ENCODE data around the gene JAZF1. TPM values are rescaled to one million over a fixed set of nuclear protein-coding genes. Genes with fewer than 3 reads are reported as not detected.

Gene JAZF1
- polyA plus RNA-seq, 3 donors from 2014 or later: 17.7 to 40.2 (median 25.9) TPM

DNA sequence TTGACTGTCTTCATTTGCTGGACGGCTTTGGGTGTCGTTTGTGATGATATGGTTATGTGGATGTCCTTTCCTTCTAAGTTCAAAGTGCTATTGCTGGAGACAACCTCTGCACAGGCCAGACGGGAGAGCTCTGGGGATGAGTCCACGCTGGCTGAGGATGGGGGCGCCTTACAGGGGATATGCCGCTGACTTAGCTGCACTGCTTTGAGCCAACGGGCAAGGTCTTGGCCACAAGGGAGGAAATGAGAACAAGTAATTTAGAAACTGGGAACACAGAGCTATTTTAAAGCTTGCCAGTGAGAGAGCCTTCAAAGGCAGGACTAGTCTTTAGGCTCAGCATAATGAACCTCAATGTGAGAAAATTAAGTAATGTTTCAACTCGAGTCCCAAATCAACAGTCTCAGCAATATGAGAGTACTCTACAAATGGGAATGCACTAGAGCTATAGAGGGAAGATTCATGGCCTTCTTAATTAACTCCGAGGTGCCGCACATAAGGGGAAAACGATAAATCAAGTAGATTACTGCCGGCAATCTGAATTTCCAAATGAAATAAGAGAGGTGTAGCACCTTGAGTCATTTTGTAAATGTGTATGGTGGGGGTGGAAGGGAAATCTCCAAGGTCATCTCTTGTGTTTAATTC lies 209.3 kb downstream of the JAZF1 start:
- DNase-seq: no peak
- Mint-ChIP-seq H3K27ac (peak overlapping the region; percentile 33 to 83 (median 77)), H3K4me3 (peak overlapping the region; percentile 15 to 86 (median 77)), H3K36me3 (no peaks in the 10 kb centered on the region), H3K27me3 (ENCODE audit: low read depth in 3 of 3) (peaks cover 0 to 7% (median 0%) of the 10 kb centered on the region in 3 donors), H3K4me1 (peaks cover 73 to 78% of the 10 kb centered on the region in 2 donors), H3K9me3 (no peaks in the 10 kb centered on the region)

DNA sequence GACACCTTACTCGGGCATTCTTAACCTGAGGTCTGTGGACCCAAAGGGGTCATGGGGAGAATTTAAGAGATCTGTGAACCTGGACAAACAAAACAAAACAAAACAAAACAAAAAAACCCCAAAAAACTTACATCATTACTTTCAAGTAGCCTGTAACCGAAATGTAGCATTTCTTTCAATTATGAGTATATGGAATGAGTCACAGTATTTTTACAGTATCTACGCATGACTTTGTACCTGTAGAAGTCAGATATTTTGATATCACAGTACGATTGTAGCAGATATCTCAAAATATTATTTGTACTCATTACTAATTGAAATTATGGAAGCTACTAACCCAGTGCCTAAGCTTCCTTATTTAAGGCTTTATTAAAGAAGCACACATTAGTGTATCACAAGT lies 210.2 kb downstream of the JAZF1 start:
- Mint-ChIP-seq H3K27me3 (ENCODE audit: low read depth in 3 of 3) (peaks cover 0 to 6% (median 0%) of the 10 kb centered on the region in 3 donors), H3K27ac (peak overlapping the region in 3 of 6 donors; percentile 10 to 33 (median 24)), H3K36me3 (no peaks in the 10 kb centered on the region), H3K4me1 (peaks cover 80 to 87% of the 10 kb centered on the region in 2 donors), H3K9me3 (no peaks in the 10 kb centered on the region), H3K4me3 (no peak overlapping the region)
- no peak for DNase-seq

- DNase-seq: no peak
- H3K27ac Mint-ChIP-seq: peak overlapping the region in 4 of 6 donors; percentile 8 to 33 (median 18)
- no peak overlapping the region for H3K4me3 Mint-ChIP-seq
- H3K4me1 Mint-ChIP-seq: peaks cover 74 to 92% of the 10 kb centered on the region in 2 donors
- H3K9me3 Mint-ChIP-seq: no peaks in the 10 kb centered on the region
- no peaks in the 10 kb centered on the region for H3K36me3 Mint-ChIP-seq
- peaks cover 0 to 3% (median 0%) of the 10 kb centered on the region in 3 donors for H3K27me3 Mint-ChIP-seq (ENCODE audit: low read depth in 3 of 3)
Observed at GRCh38 chr7:27969346-27969745, 211.2 kb downstream of the JAZF1 start.

- H3K4me3 Mint-ChIP-seq: peak overlapping the region in 1 of 5 donors; percentile 54
- H3K9me3 Mint-ChIP-seq: no peaks in the 10 kb centered on the region
- no peaks in the 10 kb centered on the region for H3K36me3 Mint-ChIP-seq
- no peak overlapping the region for H3K27ac Mint-ChIP-seq
- H3K27me3 Mint-ChIP-seq (ENCODE audit: low read depth in 3 of 3): no peaks in the 10 kb centered on the region
- DNase-seq: no peak
- H3K4me1 Mint-ChIP-seq: peaks cover 70 to 83% of the 10 kb centered on the region in 2 donors
Observed at GRCh38 chr7:27967639-27968038, 213.0 kb downstream of the JAZF1 start.

DNA sequence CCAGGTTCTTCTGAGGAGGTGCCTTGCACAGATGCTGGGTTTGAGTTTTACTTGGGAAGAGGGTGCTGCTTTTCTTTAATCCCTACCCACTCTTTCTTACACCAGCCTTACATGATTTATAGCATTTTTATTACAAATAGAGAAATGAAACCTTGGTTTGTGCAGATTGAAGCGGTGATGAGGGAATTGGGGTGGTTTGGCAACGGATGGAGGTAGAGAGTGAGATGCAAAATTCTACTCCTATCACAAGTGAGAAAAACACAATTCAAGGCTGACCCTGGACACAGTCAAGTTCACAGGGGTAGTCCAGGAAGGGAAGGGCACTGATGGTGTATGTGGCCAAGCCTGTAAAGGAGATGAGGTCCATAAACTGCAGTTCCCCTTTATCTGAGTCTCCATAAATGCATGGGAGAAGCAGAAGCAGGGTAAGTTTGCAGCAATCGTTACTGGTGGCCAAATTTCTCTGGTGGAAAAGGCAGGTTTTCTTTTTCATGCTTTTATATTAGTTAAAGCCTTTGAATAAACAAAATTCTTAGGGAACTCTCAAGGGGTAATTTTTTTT lies 214.3 kb downstream of the JAZF1 start:
- peaks cover 62 to 83% of the 10 kb centered on the region in 2 donors for H3K4me1 Mint-ChIP-seq
- peak overlapping the region in 2 of 5 donors; percentile 2 to 7 for H3K4me3 Mint-ChIP-seq
- H3K9me3 Mint-ChIP-seq: no peaks in the 10 kb centered on the region
- H3K36me3 Mint-ChIP-seq: no peaks in the 10 kb centered on the region
- peak overlapping the region in 5 of 6 donors; percentile 17 to 73 (median 42) for H3K27ac Mint-ChIP-seq
- H3K27me3 Mint-ChIP-seq (ENCODE audit: low read depth in 3 of 3): no peaks in the 10 kb centered on the region
- no peak for DNase-seq

GRCh38 chr7:27965650-27966049 lies 214.9 kb downstream of the JAZF1 start:
- DNase-seq: no peak
- Mint-ChIP-seq H3K4me1 (peaks cover 61 to 83% of the 10 kb centered on the region in 2 donors), H3K27ac (peak overlapping the region in 3 of 6 donors; percentile 14 to 73 (median 57)), H3K4me3 (peak overlapping the region in 1 of 5 donors; percentile 17), H3K27me3 (ENCODE audit: low read depth in 3 of 3) (peaks cover 0 to 1% (median 0%) of the 10 kb centered on the region in 3 donors), H3K9me3 (no peaks in the 10 kb centered on the region), H3K36me3 (no peaks in the 10 kb centered on the region)

DNA sequence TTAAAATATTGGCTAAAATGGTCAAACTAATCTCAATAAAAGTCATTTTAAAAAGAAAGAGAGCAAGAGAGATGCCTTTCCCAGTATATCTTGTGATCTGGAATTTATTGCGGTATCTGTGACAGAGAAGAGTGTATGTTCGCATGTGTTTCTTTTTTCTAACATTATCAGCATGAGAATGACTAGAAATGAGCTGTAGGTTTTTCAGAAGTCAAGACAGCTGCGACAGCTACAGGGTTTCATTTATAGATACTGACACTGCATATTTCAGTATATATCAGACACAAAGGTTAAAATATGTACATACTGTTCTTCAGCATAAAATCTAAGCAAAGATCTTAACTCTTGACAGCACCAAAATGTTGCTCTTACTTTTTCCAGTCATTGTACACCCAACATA lies 215.8 kb downstream of the JAZF1 start:
- Mint-ChIP-seq H3K27me3 (ENCODE audit: low read depth in 3 of 3) (peaks cover 0 to 2% (median 0%) of the 10 kb centered on the region in 3 donors), H3K9me3 (no peaks in the 10 kb centered on the region), H3K36me3 (no peaks in the 10 kb centered on the region), H3K4me3 (no peak overlapping the region), H3K4me1 (peaks cover 65 to 86% of the 10 kb centered on the region in 2 donors), H3K27ac (peak overlapping the region in 1 of 6 donors; percentile 53)
- DNase-seq: no peak

DNA sequence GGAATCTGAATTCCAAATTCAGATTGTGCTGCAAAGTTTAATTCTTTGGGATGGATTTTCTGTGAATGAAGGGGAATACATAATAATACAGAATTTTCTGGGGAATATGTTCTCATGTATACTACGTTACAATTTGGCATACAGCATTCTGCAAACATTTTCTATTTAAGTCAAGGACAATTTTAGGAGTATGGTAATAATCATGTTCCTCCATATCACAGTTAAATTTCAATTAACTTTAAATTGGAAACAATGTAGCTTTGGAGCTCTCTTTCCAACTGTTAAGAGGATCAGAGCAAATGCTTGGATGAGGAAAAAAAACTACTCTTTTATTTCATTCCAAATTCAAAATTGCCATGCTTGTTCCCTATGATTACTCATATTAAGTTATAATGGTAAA lies 217.5 kb downstream of the JAZF1 start:
- Mint-ChIP-seq H3K4me3 (no peak overlapping the region), H3K27me3 (ENCODE audit: low read depth in 3 of 3) (peaks cover 0 to 3% (median 0%) of the 10 kb centered on the region in 3 donors), H3K9me3 (no peaks in the 10 kb centered on the region), H3K4me1 (peaks cover 60 to 88% of the 10 kb centered on the region in 2 donors), H3K36me3 (no peaks in the 10 kb centered on the region), H3K27ac (no peak overlapping the region)
- no peak for DNase-seq

GRCh38 chr7:27962273-27962672 lies 218.3 kb downstream of the JAZF1 start:
- Mint-ChIP-seq H3K27me3 (ENCODE audit: low read depth in 3 of 3) (peaks cover 0 to 3% (median 0%) of the 10 kb centered on the region in 3 donors), H3K4me1 (peaks cover 53 to 88% of the 10 kb centered on the region in 2 donors), H3K27ac (no peak overlapping the region), H3K4me3 (no peak overlapping the region), H3K36me3 (no peaks in the 10 kb centered on the region), H3K9me3 (no peaks in the 10 kb centered on the region)
- DNase-seq: no peak

- Mint-ChIP-seq H3K36me3 (no peaks in the 10 kb centered on the region), H3K9me3 (no peaks in the 10 kb centered on the region), H3K27ac (no peak overlapping the region), H3K4me3 (no peak overlapping the region), H3K27me3 (ENCODE audit: low read depth in 3 of 3) (peaks cover 0 to 5% (median 0%) of the 10 kb centered on the region in 3 donors), H3K4me1 (peaks cover 48 to 83% of the 10 kb centered on the region in 2 donors)
- DNase-seq: no peak
Observed at GRCh38 chr7:27961255-27961654, 219.3 kb downstream of the JAZF1 start.

DNA sequence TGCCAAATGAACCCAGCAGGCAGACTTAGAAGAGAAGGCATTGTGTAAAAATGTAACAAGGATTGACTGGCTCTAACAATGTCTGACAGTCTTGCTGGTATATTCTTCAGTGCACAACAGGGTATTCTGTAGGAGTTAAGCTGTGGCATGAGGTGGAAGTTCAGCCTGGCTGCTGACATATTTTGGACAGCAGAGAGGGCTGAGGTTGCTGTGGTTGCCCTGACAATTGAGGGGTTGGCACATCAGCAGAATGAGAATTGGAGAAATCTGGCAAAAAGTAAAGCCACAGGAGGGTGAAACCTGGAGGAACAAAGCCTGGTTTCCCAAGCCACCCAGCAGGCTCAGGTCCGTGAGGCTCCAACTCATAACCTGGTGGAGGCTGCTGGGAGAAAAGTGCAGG lies 220.2 kb downstream of the JAZF1 start:
- peak overlapping the region in 3 of 6 donors; percentile 54 to 80 (median 67) for H3K27ac Mint-ChIP-seq
- peak overlapping the region in 1 of 5 donors; percentile 12 for H3K4me3 Mint-ChIP-seq
- peaks cover 45 to 79% of the 10 kb centered on the region in 2 donors for H3K4me1 Mint-ChIP-seq
- no peaks in the 10 kb centered on the region for H3K36me3 Mint-ChIP-seq
- no peak for DNase-seq
- peaks cover 0 to 5% (median 0%) of the 10 kb centered on the region in 3 donors for H3K27me3 Mint-ChIP-seq (ENCODE audit: low read depth in 3 of 3)
- H3K9me3 Mint-ChIP-seq: no peaks in the 10 kb centered on the region

DNA sequence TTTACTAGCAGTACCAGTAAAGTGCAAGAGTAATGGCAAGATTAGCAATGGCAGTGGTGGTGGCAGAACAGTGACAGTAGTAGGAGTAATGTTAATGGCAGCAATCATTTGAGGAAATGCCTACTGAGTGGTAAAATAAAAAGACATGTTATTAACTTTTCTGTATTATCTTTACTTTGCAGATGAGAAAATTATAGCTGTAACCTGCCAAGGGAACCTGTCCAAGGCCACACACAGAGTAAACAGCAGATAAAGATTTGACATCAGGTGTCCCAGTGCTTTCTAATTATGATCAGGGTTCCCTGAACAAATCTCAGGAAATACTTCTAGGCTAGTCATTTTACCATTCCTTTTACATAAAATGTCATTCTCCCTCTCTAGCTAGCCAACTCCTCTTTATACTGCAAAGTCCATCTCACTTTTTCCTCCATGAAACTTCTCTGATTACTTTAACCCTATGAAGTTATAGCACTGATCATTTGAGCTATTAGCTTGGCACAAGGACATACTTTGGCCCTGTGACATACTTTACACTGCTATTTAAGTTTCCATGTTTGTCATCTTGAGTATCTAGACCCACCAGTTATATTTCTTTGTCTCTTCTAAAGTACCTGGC lies 221.6 kb downstream of the JAZF1 start:
- H3K9me3 Mint-ChIP-seq: no peaks in the 10 kb centered on the region
- H3K4me3 Mint-ChIP-seq: no peak overlapping the region
- DNase-seq: no peak
- H3K27ac Mint-ChIP-seq: peak overlapping the region in 1 of 6 donors; percentile 17
- peaks cover 0 to 5% (median 0%) of the 10 kb centered on the region in 3 donors for H3K27me3 Mint-ChIP-seq (ENCODE audit: low read depth in 3 of 3)
- H3K36me3 Mint-ChIP-seq: peaks cover 0 to 3% (median 0%) of the 10 kb centered on the region in 3 donors
- H3K4me1 Mint-ChIP-seq: peaks cover 48 to 80% of the 10 kb centered on the region in 2 donors

DNA sequence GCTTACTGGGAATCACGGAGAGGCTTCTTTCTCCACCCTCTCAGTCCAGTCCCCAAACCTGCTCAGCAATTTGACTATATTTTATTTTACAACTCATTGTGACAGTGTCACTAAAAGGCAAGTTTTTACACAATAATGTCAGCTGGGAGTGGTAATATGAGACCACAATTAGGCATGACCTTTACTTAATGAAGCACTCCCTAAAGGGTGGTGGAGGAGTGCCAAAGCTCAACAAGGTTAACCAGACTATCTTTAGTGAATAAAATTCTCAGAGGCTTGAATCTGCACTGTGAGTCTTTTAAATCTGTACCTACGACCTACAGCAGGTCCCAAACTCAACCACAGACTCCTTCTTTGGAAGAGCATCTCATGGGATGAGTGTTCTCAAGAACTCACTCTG lies 225.0 kb downstream of the JAZF1 start:
- peaks cover 0 to 3% (median 3%) of the 10 kb centered on the region in 3 donors for H3K36me3 Mint-ChIP-seq
- H3K4me3 Mint-ChIP-seq: no peak overlapping the region
- peaks cover 0 to 3% (median 0%) of the 10 kb centered on the region in 3 donors for H3K27me3 Mint-ChIP-seq (ENCODE audit: low read depth in 3 of 3)
- peaks cover 56 to 90% of the 10 kb centered on the region in 2 donors for H3K4me1 Mint-ChIP-seq
- H3K9me3 Mint-ChIP-seq: no peaks in the 10 kb centered on the region
- no peak for DNase-seq
- H3K27ac Mint-ChIP-seq: peak overlapping the region in 1 of 6 donors; percentile 8

DNA sequence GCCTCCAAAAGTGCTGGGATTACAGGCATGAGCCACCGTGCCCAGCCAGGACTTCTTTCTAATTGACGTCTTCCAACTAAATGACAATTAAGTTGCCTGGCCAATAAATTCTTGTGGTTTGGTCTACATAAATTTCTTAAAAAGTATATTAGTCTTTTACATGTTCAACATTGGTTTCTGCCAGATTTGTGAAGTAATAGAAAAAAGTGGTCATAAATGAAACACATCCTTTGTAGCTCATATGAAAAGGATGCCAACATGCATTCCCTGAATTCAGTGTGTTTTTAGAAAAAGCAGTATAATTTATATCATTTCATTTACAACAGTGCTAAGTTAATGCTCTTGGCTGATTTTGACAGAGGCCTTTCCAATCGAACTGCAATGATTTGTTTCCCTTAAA lies 225.6 kb downstream of the JAZF1 start:
- H3K27ac Mint-ChIP-seq: peak overlapping the region in 1 of 6 donors; percentile 69
- H3K4me1 Mint-ChIP-seq: peaks cover 54 to 90% of the 10 kb centered on the region in 2 donors
- H3K36me3 Mint-ChIP-seq: peaks cover 0 to 3% (median 3%) of the 10 kb centered on the region in 3 donors
- no peak overlapping the region for H3K4me3 Mint-ChIP-seq
- H3K9me3 Mint-ChIP-seq: no peaks in the 10 kb centered on the region
- peaks cover 0 to 3% (median 0%) of the 10 kb centered on the region in 3 donors for H3K27me3 Mint-ChIP-seq (ENCODE audit: low read depth in 3 of 3)
- no peak for DNase-seq

Data from immature natural killer cell (primary cell).